SH-SY5Y (cell line): ENCODE results near the gene TNC.

Source experiments
- GATA2 ChIP-seq: IDR thresholded peaks from 2 replicates; pipeline ENCODE4 v1.6.1; 2011; ENCODE audit warnings: mild to moderate bottlenecking, low read depth, low read length
- GATA3 ChIP-seq: IDR thresholded peaks from 2 replicates; pipeline ENCODE4 v1.6.1; 2011; ENCODE audit warnings: low read depth, mild to moderate bottlenecking, low read length, moderate library complexity

GRCh38 chr9:114987116-114987515 lies 130.8 kb downstream of the TNC start:
- TF ChIP-seq GATA2 (no peak), GATA3 (no peak)
